BLaER1 (cell line): ENCODE measurements around the gene PSPH.
"Not testable (repeated sequence)": the region's sequence is repeated elsewhere in the genome, so short reads cannot be mapped to it uniquely, and the experiment has no call there.

Experiments used
- H3K27ac ChIP-seq: shearing (Covaris generic); formaldehyde crosslinking; 2 replicates; pipeline ENCODE4 v1.8.1; 2022
- H3K27me3 ChIP-seq: shearing (Covaris generic); formaldehyde crosslinking; 2 replicates; pipeline ENCODE4 v1.8.1; 2022
- H3K36me3 ChIP-seq: shearing (Covaris generic); formaldehyde crosslinking; 2 replicates; pipeline ENCODE4 v1.8.1; 2022
- H3K4me1 ChIP-seq: shearing (Covaris generic); formaldehyde crosslinking; 2 replicates; pipeline ENCODE4 v1.8.1; 2022
- H3K4me2 ChIP-seq: shearing (Covaris generic); formaldehyde crosslinking; 2 replicates; pipeline ENCODE4 v1.8.1; 2022
- H3K4me3 ChIP-seq: shearing (Covaris generic); formaldehyde crosslinking; 2 replicates; pipeline ENCODE4 v1.8.1; 2022
- H3K9ac ChIP-seq: shearing (Covaris generic); formaldehyde crosslinking; 2 replicates; pipeline ENCODE4 v1.8.1; 2022
- H3K9me3 ChIP-seq: shearing (Covaris generic); formaldehyde crosslinking; 2 replicates; pipeline ENCODE4 v1.8.1; 2022
- H4K20me1 ChIP-seq: shearing (Covaris generic); formaldehyde crosslinking; 2 replicates; pipeline ENCODE4 v1.8.1; 2022
- Cebpa-rat ChIP-seq: shearing (Covaris generic); IDR thresholded peaks from 2 replicates; pipeline ENCODE4 v1.8.1; 2022

PSPH gene

GRCh38 chr7:56040730-56041129 lies 10.5 kb downstream of the PSPH start:
- no peaks in the 10 kb centered on the region for H3K4me1 ChIP-seq
- H3K27ac ChIP-seq: no peak overlapping the region
- no peaks in the 10 kb centered on the region for H3K9me3 ChIP-seq

GRCh38 chr7:56033671-56034432 lies 17.4 kb downstream of the PSPH start:
- H3K4me1 ChIP-seq: peaks cover 24% of the 10 kb centered on the region
- H3K9ac ChIP-seq: peak overlapping the region; percentile 78
- no peaks in the 10 kb centered on the region for H4K20me1 ChIP-seq
- peak overlapping the region; percentile 76 for H3K27ac ChIP-seq
- peaks cover 41% of the 10 kb centered on the region for H3K36me3 ChIP-seq
- H3K27me3 ChIP-seq: no peaks in the 10 kb centered on the region
- no peaks in the 10 kb centered on the region for H3K9me3 ChIP-seq
- H3K4me2 ChIP-seq: peak overlapping the region; percentile 88
- peak; percentile 75; the same call in 1 of the 2 replicates for TF ChIP-seq Cebpa-rat
- peak overlapping the region; percentile 69 for H3K4me3 ChIP-seq

More at GRCh38 chr7:56040730-56041129, 10.5 kb downstream of the PSPH start:
- no peak for TF ChIP-seq Cebpa-rat
- Histone ChIP-seq H4K20me1 (no peaks in the 10 kb centered on the region), H3K4me3 (no peak overlapping the region), H3K27me3 (no peaks in the 10 kb centered on the region), H3K9ac (no peak overlapping the region), H3K36me3 (peaks cover 39% of the 10 kb centered on the region), H3K4me2 (no peak overlapping the region)

- Histone ChIP-seq H3K36me3 (peaks cover 49% of the 10 kb centered on the region), H3K4me1 (peaks cover 24% of the 10 kb centered on the region)
- not testable (repeated sequence) for H4K20me1 ChIP-seq, H3K4me3 ChIP-seq, H3K9me3 ChIP-seq, H3K4me2 ChIP-seq, H3K27ac ChIP-seq, H3K9ac ChIP-seq, H3K27me3 ChIP-seq
Observed at GRCh38 chr7:56032578-56032977, 18.7 kb downstream of the PSPH start.

GRCh38 chr7:56031556-56031955 lies 19.7 kb downstream of the PSPH start:
- H3K27me3 ChIP-seq, H3K27ac ChIP-seq, H4K20me1 ChIP-seq, H3K4me3 ChIP-seq, H3K9ac ChIP-seq, H3K4me2 ChIP-seq, H3K9me3 ChIP-seq: not testable (repeated sequence)
- peaks cover 59% of the 10 kb centered on the region for H3K36me3 ChIP-seq
- peaks cover 24% of the 10 kb centered on the region for H3K4me1 ChIP-seq

- Histone ChIP-seq H3K27ac (no peak overlapping the region), H3K27me3 (no peaks in the 10 kb centered on the region), H3K9me3 (no peaks in the 10 kb centered on the region), H3K4me1 (peaks cover 24% of the 10 kb centered on the region), H3K4me2 (no peak overlapping the region), H4K20me1 (no peaks in the 10 kb centered on the region), H3K4me3 (no peak overlapping the region), H3K36me3 (peaks cover 71% of the 10 kb centered on the region), H3K9ac (no peak overlapping the region)
- TF ChIP-seq Cebpa-rat: no peak
Observed at GRCh38 chr7:56030340-56030739, 20.9 kb downstream of the PSPH start.

- Histone ChIP-seq H3K9ac (no peak overlapping the region), H3K27ac (no peak overlapping the region), H3K9me3 (no peaks in the 10 kb centered on the region), H3K36me3 (peaks cover 77% of the 10 kb centered on the region), H3K4me1 (peaks cover 15% of the 10 kb centered on the region; the same call in 1 of the 2 replicates), H3K4me2 (no peak overlapping the region), H4K20me1 (no peaks in the 10 kb centered on the region), H3K4me3 (no peak overlapping the region), H3K27me3 (no peaks in the 10 kb centered on the region)
- TF ChIP-seq Cebpa-rat: no peak
Observed at GRCh38 chr7:56028942-56029630, 22.2 kb downstream of the PSPH start.

GRCh38 chr7:56026538-56026937 lies 24.7 kb downstream of the PSPH start:
- no peaks in the 10 kb centered on the region for H4K20me1 ChIP-seq
- no peaks in the 10 kb centered on the region for H3K9me3 ChIP-seq
- peaks cover 78% of the 10 kb centered on the region for H3K36me3 ChIP-seq
- H3K27me3 ChIP-seq: no peaks in the 10 kb centered on the region
- peaks cover 11% of the 10 kb centered on the region for H3K4me1 ChIP-seq
- no peak for TF ChIP-seq Cebpa-rat
- H3K4me3 ChIP-seq: no peak overlapping the region
- no peak overlapping the region for H3K27ac ChIP-seq
- H3K9ac ChIP-seq: no peak overlapping the region
- H3K4me2 ChIP-seq: no peak overlapping the region

GRCh38 chr7:56023500-56023899 lies 27.7 kb downstream of the PSPH start:
- H3K9ac ChIP-seq: no peak overlapping the region
- H3K36me3 ChIP-seq: peaks cover 79% of the 10 kb centered on the region
- no peaks in the 10 kb centered on the region for H3K9me3 ChIP-seq
- H3K4me2 ChIP-seq: peak overlapping the region; percentile 16; the same call in 1 of the 2 replicates
- TF ChIP-seq Cebpa-rat: no peak
- no peaks in the 10 kb centered on the region for H3K27me3 ChIP-seq
- H3K27ac ChIP-seq: no peak overlapping the region
- peaks cover 11% of the 10 kb centered on the region for H3K4me1 ChIP-seq
- no peaks in the 10 kb centered on the region for H4K20me1 ChIP-seq
- no peak overlapping the region for H3K4me3 ChIP-seq

- H3K9me3 ChIP-seq: no peaks in the 10 kb centered on the region
- H3K4me3 ChIP-seq: no peak overlapping the region
- no peak overlapping the region for H3K4me2 ChIP-seq
- no peak for TF ChIP-seq Cebpa-rat
- H3K9ac ChIP-seq: no peak overlapping the region
- no peaks in the 10 kb centered on the region for H4K20me1 ChIP-seq
- peaks cover 74% of the 10 kb centered on the region for H3K36me3 ChIP-seq
- H3K27ac ChIP-seq: no peak overlapping the region
- peaks cover 11% of the 10 kb centered on the region for H3K4me1 ChIP-seq
- H3K27me3 ChIP-seq: no peaks in the 10 kb centered on the region
Observed at GRCh38 chr7:56019501-56019900, 31.7 kb downstream of the PSPH start.

- not testable (repeated sequence) for H3K4me3 ChIP-seq, H3K4me2 ChIP-seq, H3K9ac ChIP-seq, H4K20me1 ChIP-seq, H3K27ac ChIP-seq, H3K4me1 ChIP-seq, H3K9me3 ChIP-seq, H3K27me3 ChIP-seq
- peaks cover 87% of the 10 kb centered on the region for H3K36me3 ChIP-seq
Observed at GRCh38 chr7:56017015-56017414, 34.2 kb downstream of the PSPH start.
